ENCODE data around the gene UGGT2.
"Not testable (repeated sequence)": the region's sequence is repeated elsewhere in the genome, so short reads cannot be mapped to it uniquely, and the experiment has no call there.

GRCh38 chr13:96050955-96051354 is 2.2 kb downstream of the UGGT2 start:
- not testable (repeated sequence) for TF ChIP-seq CTCF (IDR thresholded peaks at IDR 0.05; ENCODE audit: low read depth, low read length); EZH2phosphoT487 (IDR thresholded peaks at IDR 0.05; ENCODE audit: low read depth)
